WTC11 (cell line): Measurements from ENCODE around the gene NKD1.

Experiments used
- ATF1 ChIP-seq: sonication (generic); formaldehyde crosslinking; IDR thresholded peaks from 2 replicates; pipeline ENCODE4 v1.8.1; 2023; ENCODE audit warnings: mild to moderate bottlenecking, moderate library complexity, missing genetic modification reagents
- ATF2 ChIP-seq: sonication (generic); formaldehyde crosslinking; IDR thresholded peaks from 2 replicates; pipeline ENCODE4 v1.8.1; 2022; ENCODE audit warnings: low read depth, missing genetic modification reagents, borderline replicate concordance
- ATF3 ChIP-seq: sonication (generic); formaldehyde crosslinking; conservative IDR thresholded peaks from 2 replicates; pipeline ENCODE4 v1.8.1; 2022; ENCODE audit warnings: mild to moderate bottlenecking, missing genetic modification reagents
- CTCF ChIP-seq: fragments of 200-600 bp; IDR thresholded peaks from 2 replicates; pipeline ENCODE4 v1.8.0; 2022; ENCODE audit warnings: antibody characterized with exemption
- SMAD3 ChIP-seq: sonication (generic); formaldehyde crosslinking; IDR thresholded peaks from 2 replicates; pipeline ENCODE4 v1.8.0; 2022; ENCODE audit warnings: missing genetic modification reagents, mild to moderate bottlenecking, borderline replicate concordance
- SP1 ChIP-seq: sonication (generic); formaldehyde crosslinking; conservative IDR thresholded peaks from 2 replicates; pipeline ENCODE4 v1.8.1; 2022; ENCODE audit warnings: missing genetic modification reagents
- ZBTB43 ChIP-seq: sonication (generic); formaldehyde crosslinking; IDR thresholded peaks from 2 replicates; pipeline ENCODE4 v1.8.1; 2023; ENCODE audit warnings: mild to moderate bottlenecking, missing genetic modification reagents
- ZNF281 ChIP-seq: sonication (generic); formaldehyde crosslinking; IDR thresholded peaks from 2 replicates; pipeline ENCODE4 v1.8.0; 2023; ENCODE audit warnings: mild to moderate bottlenecking, missing genetic modification reagents

- TF ChIP-seq ATF3 (CRISPR knock-in tag): no peak
- no peak for TF ChIP-seq CTCF
- no peak for TF ChIP-seq ATF1
- TF ChIP-seq ZBTB43 (CRISPR knock-in tag): no peak
- no peak for TF ChIP-seq SP1 (CRISPR knock-in tag)
- TF ChIP-seq ATF2 (CRISPR knock-in tag): no peak
- no peak for TF ChIP-seq ZNF281 (CRISPR knock-in tag)
- no peak for TF ChIP-seq SMAD3 (CRISPR knock-in tag)
These were observed 26.8 kb upstream of the NKD1 start for GRCh38 chr16:50521246-50521900.
